GM23338 (cell line): ENCODE results near the gene NPW.

ENCODE experiments used
- CREB1 ChIP-seq: fragments of 250-450 bp; sonication (Bioruptor Pico); IDR thresholded peaks from 2 replicates; pipeline ENCODE4 v1.5.0; 2020; ENCODE audit warnings: low read depth, mild to moderate bottlenecking, moderate library complexity
- EZH2 ChIP-seq: fragments of 200-600 bp; sonication (generic); IDR thresholded peaks from one replicate; pipeline ENCODE4 v1.8.0; 2017; ENCODE audit warnings: antibody characterized with exemption, mild to moderate bottlenecking, low read depth; ENCODE audit not compliant: unreplicated experiment
- EZH2phosphoT487 ChIP-seq: fragments of 200-600 bp; sonication (generic); IDR thresholded peaks from one replicate; pipeline ENCODE4 v1.8.1; 2018; ENCODE audit warnings: antibody characterized with exemption; ENCODE audit not compliant: unreplicated experiment
- JUNB ChIP-seq: IDR thresholded peaks from one replicate; pipeline ENCODE4 v1.6.1; 2016; ENCODE audit warnings: antibody characterized with exemption; ENCODE audit not compliant: unreplicated experiment
- POLR2AphosphoS5 ChIP-seq: IDR thresholded peaks from 2 replicates; pipeline ENCODE4 v1.6.1; 2016; ENCODE audit warnings: antibody characterized with exemption, low read depth
- STAT1 ChIP-seq: IDR thresholded peaks from one replicate; pipeline ENCODE4 v1.6.1; 2016; ENCODE audit warnings: antibody characterized with exemption; ENCODE audit not compliant: unreplicated experiment
- ZNF114 ChIP-seq: fragments of 250-450 bp; sonication (Bioruptor Pico); IDR thresholded peaks from 2 replicates; pipeline ENCODE4 v1.5.0; 2020; ENCODE audit warnings: mild to moderate bottlenecking, moderate library complexity
- TF ChIP-seq, protein P1 (sequence below): IDR thresholded peaks from one replicate; pipeline ENCODE4 v1.6.1; 2018; ENCODE audit warnings: antibody characterized with exemption; ENCODE audit not compliant: unreplicated experiment
- TF ChIP-seq, protein P2 (sequence below), 2 experiments: fragments of 200-600 bp in 1 of 2; sonication (generic) in 1 of 2; conservative IDR thresholded peaks; 2 replicates each; pipeline versions ENCODE4 v1.5.1 to v1.6.1; 2016 to 2017; ENCODE audit warnings: antibody characterized with exemption in 2 of 2, low read depth in 2 of 2, mild to moderate bottlenecking in 2 of 2, moderate library complexity in 1 of 2
- TF ChIP-seq, protein P3 (sequence below): IDR thresholded peaks from 2 replicates; pipeline ENCODE4 v1.6.1; 2016; ENCODE audit warnings: antibody characterized with exemption
- TF ChIP-seq, protein P4 (sequence below): fragments of 250-450 bp; sonication (Bioruptor Pico); IDR thresholded peaks from 2 replicates; pipeline ENCODE4 v1.5.0; 2020; ENCODE audit warnings: mild to moderate bottlenecking, moderate library complexity

DNA sequence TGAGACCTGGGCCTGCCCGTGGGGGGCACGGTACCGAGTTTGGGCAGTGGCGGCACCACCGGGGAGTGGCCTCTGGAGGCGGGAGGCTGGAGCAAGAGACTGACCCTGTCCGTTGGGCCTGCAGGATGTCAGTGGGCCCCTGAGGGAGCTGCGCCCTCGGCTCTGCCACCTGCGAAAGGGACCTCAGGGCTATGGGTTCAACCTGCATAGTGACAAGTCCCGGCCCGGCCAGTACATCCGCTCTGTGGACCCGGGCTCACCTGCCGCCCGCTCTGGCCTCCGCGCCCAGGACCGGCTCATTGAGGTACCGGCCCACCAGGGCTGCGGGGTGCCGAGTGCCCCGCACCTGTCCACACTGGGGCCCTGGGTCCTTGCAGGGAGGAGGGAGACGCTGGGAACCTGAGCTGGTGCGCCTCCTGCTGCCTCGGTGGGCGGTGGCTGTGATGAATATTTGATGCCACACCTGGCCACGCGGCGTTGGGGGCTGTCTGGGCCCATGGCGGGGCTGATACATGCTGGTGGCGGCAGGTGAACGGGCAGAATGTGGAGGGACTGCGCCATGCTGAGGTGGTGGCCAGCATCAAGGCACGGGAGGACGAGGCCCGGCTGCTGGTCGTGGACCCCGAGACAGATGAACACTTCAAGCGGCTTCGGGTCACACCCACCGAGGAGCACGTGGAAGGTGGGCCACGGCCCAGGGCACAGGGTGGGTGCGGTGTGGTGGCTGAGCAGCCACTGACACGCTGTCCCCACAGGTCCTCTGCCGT, 16.8 kb downstream of the NPW start:
- TF ChIP-seq JUNB: no peak
- TF ChIP-seq, protein P1, sequence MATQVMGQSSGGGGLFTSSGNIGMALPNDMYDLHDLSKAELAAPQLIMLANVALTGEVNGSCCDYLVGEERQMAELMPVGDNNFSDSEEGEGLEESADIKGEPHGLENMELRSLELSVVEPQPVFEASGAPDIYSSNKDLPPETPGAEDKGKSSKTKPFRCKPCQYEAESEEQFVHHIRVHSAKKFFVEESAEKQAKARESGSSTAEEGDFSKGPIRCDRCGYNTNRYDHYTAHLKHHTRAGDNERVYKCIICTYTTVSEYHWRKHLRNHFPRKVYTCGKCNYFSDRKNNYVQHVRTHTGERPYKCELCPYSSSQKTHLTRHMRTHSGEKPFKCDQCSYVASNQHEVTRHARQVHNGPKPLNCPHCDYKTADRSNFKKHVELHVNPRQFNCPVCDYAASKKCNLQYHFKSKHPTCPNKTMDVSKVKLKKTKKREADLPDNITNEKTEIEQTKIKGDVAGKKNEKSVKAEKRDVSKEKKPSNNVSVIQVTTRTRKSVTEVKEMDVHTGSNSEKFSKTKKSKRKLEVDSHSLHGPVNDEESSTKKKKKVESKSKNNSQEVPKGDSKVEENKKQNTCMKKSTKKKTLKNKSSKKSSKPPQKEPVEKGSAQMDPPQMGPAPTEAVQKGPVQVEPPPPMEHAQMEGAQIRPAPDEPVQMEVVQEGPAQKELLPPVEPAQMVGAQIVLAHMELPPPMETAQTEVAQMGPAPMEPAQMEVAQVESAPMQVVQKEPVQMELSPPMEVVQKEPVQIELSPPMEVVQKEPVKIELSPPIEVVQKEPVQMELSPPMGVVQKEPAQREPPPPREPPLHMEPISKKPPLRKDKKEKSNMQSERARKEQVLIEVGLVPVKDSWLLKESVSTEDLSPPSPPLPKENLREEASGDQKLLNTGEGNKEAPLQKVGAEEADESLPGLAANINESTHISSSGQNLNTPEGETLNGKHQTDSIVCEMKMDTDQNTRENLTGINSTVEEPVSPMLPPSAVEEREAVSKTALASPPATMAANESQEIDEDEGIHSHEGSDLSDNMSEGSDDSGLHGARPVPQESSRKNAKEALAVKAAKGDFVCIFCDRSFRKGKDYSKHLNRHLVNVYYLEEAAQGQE: no peak
- no peak for TF ChIP-seq EZH2phosphoT487
- no peak for TF ChIP-seq POLR2AphosphoS5
- TF ChIP-seq, protein P2, sequence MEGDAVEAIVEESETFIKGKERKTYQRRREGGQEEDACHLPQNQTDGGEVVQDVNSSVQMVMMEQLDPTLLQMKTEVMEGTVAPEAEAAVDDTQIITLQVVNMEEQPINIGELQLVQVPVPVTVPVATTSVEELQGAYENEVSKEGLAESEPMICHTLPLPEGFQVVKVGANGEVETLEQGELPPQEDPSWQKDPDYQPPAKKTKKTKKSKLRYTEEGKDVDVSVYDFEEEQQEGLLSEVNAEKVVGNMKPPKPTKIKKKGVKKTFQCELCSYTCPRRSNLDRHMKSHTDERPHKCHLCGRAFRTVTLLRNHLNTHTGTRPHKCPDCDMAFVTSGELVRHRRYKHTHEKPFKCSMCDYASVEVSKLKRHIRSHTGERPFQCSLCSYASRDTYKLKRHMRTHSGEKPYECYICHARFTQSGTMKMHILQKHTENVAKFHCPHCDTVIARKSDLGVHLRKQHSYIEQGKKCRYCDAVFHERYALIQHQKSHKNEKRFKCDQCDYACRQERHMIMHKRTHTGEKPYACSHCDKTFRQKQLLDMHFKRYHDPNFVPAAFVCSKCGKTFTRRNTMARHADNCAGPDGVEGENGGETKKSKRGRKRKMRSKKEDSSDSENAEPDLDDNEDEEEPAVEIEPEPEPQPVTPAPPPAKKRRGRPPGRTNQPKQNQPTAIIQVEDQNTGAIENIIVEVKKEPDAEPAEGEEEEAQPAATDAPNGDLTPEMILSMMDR (conservative IDR thresholded peaks at IDR 0.05; ENCODE audit: low read depth in 2 of 2): 0 out of 4 replicates have a peak, but pooled peaks of 1 of the 2 experiments have one; percentile 3
- TF ChIP-seq EZH2: no peak
- no peak for TF ChIP-seq ZNF114
- no peak for TF ChIP-seq CREB1
- TF ChIP-seq, protein P3, sequence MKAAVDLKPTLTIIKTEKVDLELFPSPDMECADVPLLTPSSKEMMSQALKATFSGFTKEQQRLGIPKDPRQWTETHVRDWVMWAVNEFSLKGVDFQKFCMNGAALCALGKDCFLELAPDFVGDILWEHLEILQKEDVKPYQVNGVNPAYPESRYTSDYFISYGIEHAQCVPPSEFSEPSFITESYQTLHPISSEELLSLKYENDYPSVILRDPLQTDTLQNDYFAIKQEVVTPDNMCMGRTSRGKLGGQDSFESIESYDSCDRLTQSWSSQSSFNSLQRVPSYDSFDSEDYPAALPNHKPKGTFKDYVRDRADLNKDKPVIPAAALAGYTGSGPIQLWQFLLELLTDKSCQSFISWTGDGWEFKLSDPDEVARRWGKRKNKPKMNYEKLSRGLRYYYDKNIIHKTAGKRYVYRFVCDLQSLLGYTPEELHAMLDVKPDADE: no peak
- no peak for TF ChIP-seq STAT1
- TF ChIP-seq, protein P4, sequence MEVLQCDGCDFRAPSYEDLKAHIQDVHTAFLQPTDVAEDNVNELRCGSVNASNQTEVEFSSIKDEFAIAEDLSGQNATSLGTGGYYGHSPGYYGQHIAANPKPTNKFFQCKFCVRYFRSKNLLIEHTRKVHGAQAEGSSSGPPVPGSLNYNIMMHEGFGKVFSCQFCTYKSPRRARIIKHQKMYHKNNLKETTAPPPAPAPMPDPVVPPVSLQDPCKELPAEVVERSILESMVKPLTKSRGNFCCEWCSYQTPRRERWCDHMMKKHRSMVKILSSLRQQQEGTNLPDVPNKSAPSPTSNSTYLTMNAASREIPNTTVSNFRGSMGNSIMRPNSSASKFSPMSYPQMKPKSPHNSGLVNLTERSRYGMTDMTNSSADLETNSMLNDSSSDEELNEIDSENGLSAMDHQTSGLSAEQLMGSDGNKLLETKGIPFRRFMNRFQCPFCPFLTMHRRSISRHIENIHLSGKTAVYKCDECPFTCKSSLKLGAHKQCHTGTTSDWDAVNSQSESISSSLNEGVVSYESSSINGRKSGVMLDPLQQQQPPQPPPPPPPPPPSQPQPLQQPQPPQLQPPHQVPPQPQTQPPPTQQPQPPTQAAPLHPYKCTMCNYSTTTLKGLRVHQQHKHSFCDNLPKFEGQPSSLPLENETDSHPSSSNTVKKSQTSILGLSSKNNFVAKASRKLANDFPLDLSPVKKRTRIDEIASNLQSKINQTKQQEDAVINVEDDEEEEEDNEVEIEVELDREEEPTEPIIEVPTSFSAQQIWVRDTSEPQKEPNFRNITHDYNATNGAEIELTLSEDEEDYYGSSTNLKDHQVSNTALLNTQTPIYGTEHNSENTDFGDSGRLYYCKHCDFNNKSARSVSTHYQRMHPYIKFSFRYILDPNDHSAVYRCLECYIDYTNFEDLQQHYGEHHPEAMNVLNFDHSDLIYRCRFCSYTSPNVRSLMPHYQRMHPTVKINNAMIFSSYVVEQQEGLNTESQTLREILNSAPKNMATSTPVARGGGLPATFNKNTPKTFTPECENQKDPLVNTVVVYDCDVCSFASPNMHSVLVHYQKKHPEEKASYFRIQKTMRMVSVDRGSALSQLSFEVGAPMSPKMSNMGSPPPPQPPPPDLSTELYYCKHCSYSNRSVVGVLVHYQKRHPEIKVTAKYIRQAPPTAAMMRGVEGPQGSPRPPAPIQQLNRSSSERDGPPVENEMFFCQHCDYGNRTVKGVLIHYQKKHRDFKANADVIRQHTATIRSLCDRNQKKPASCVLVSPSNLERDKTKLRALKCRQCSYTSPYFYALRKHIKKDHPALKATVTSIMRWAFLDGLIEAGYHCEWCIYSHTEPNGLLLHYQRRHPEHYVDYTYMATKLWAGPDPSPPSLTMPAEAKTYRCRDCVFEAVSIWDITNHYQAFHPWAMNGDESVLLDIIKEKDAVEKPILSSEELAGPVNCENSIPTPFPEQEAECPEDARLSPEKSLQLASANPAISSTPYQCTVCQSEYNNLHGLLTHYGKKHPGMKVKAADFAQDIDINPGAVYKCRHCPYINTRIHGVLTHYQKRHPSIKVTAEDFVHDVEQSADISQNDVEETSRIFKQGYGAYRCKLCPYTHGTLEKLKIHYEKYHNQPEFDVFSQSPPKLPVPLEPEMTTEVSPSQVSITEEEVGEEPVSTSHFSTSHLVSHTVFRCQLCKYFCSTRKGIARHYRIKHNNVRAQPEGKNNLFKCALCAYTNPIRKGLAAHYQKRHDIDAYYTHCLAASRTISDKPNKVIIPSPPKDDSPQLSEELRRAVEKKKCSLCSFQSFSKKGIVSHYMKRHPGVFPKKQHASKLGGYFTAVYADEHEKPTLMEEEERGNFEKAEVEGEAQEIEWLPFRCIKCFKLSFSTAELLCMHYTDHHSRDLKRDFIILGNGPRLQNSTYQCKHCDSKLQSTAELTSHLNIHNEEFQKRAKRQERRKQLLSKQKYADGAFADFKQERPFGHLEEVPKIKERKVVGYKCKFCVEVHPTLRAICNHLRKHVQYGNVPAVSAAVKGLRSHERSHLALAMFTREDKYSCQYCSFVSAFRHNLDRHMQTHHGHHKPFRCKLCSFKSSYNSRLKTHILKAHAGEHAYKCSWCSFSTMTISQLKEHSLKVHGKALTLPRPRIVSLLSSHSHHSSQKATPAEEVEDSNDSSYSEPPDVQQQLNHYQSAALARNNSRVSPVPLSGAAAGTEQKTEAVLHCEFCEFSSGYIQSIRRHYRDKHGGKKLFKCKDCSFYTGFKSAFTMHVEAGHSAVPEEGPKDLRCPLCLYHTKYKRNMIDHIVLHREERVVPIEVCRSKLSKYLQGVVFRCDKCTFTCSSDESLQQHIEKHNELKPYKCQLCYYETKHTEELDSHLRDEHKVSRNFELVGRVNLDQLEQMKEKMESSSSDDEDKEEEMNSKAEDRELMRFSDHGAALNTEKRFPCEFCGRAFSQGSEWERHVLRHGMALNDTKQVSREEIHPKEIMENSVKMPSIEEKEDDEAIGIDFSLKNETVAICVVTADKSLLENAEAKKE: no peak
